Measurements from ENCODE around the gene DOK4.
A peak's percentile ranks its signal among the peaks of the same experiment; 100 is the strongest.

DOK4 gene

GRCh38 chr16:57493767-57494166 lies 7.5 kb upstream of the DOK4 start:
- no peak for TF ChIP-seq CTCF (IDR thresholded peaks at IDR 0.05)
- DNase-seq: no peak
- Mint-ChIP-seq H3K4me3 (no peak overlapping the region), H3K9me3 (peaks cover 5% of the 10 kb centered on the region), H3K27ac (no peak overlapping the region), H3K4me1 (peaks cover 5% of the 10 kb centered on the region), H3K36me3 (ENCODE audit: low read depth) (no peaks in the 10 kb centered on the region), H3K27me3 (ENCODE audit: low read depth, poor library complexity) (peaks cover 10% of the 10 kb centered on the region)

GRCh38 chr16:57489229-57489628 lies 2.9 kb upstream of the DOK4 start:
- no peak overlapping the region for H3K27ac Mint-ChIP-seq
- H3K27me3 Mint-ChIP-seq (ENCODE audit: low read depth, poor library complexity): peaks cover 7% of the 10 kb centered on the region
- DNase-seq: no peak
- H3K9me3 Mint-ChIP-seq: peaks cover 5% of the 10 kb centered on the region
- no peaks in the 10 kb centered on the region for H3K36me3 Mint-ChIP-seq (ENCODE audit: low read depth)
- H3K4me1 Mint-ChIP-seq: peaks cover 35% of the 10 kb centered on the region
- no peak for TF ChIP-seq CTCF (IDR thresholded peaks at IDR 0.05)
- no peak overlapping the region for H3K4me3 Mint-ChIP-seq

- DNase-seq: no peak
- Mint-ChIP-seq H3K27me3 (ENCODE audit: low read depth, poor library complexity) (peaks cover under 1% of the 10 kb centered on the region), H3K9me3 (peaks cover 5% of the 10 kb centered on the region), H3K36me3 (ENCODE audit: low read depth) (no peaks in the 10 kb centered on the region), H3K27ac (no peak overlapping the region), H3K4me3 (peak overlapping the region; percentile 81), H3K4me1 (peaks cover 29% of the 10 kb centered on the region)
- no peak for TF ChIP-seq CTCF (IDR thresholded peaks at IDR 0.05)
These were observed 853 bp upstream of the DOK4 start for GRCh38 chr16:57486858-57487834.

- Mint-ChIP-seq H3K27me3 (ENCODE audit: low read depth, poor library complexity) (peaks cover 2% of the 10 kb centered on the region), H3K4me1 (peaks cover 40% of the 10 kb centered on the region), H3K27ac (peak overlapping the region; percentile 78), H3K36me3 (ENCODE audit: low read depth) (no peaks in the 10 kb centered on the region), H3K4me3 (peak overlapping the region; percentile 94), H3K9me3 (peaks cover 5% of the 10 kb centered on the region)
- DNase-seq: no peak
- no peak for TF ChIP-seq CTCF (IDR thresholded peaks at IDR 0.05)
These were observed 990 bp downstream of the DOK4 start for GRCh38 chr16:57485091-57485915.

- H3K4me1 Mint-ChIP-seq: peaks cover 47% of the 10 kb centered on the region
- H3K9me3 Mint-ChIP-seq: peaks cover 2% of the 10 kb centered on the region
- no peak for TF ChIP-seq CTCF (IDR thresholded peaks at IDR 0.05)
- H3K36me3 Mint-ChIP-seq (ENCODE audit: low read depth): no peaks in the 10 kb centered on the region
- peak overlapping the region; percentile 45 for H3K4me3 Mint-ChIP-seq
- H3K27ac Mint-ChIP-seq: peak overlapping the region; percentile 7
- DNase-seq: no peak
- peaks cover 2% of the 10 kb centered on the region for H3K27me3 Mint-ChIP-seq (ENCODE audit: low read depth, poor library complexity)
These were observed 1.7 kb downstream of the DOK4 start for GRCh38 chr16:57484515-57485005.

Data from nephron progenitor cell (in vitro differentiated cells).